Fibroblast of lung (primary cell): ENCODE data around the gene INPP4A. TPM values are rescaled to one million over a fixed set of nuclear protein-coding genes. Genes with fewer than 3 reads are reported as not detected.

Source experiments
- DNase-seq, 2 donors: peaks; one replicate each; pipeline versions ENCODE4 v3.0.0 to v3.0.0-alpha.2; 2010; ENCODE audit warnings: low read depth in 2 of 2
- H2AFZ ChIP-seq: 2 replicates; pipeline ENCODE4 v1.5.1; 2012; ENCODE audit warnings: low read length, control low read depth, inconsistent platforms
- H3K27ac ChIP-seq: 2 replicates; pipeline ENCODE4 v1.5.1; 2011; ENCODE audit warnings: low read length, control low read depth; ENCODE audit not compliant: insufficient read depth
- H3K27me3 ChIP-seq: 2 replicates; pipeline ENCODE4 v1.5.1; 2011; ENCODE audit warnings: mild to moderate bottlenecking, low read length; ENCODE audit not compliant: control insufficient read depth, insufficient read depth
- H3K36me3 ChIP-seq: 2 replicates; pipeline ENCODE4 v1.5.1; 2011; ENCODE audit warnings: low read length; ENCODE audit not compliant: control insufficient read depth, insufficient read depth
- H3K4me1 ChIP-seq: 2 replicates; pipeline ENCODE4 v1.5.1; 2011; ENCODE audit warnings: low read length; ENCODE audit not compliant: control insufficient read depth, insufficient read depth; ENCODE audit errors: extremely low read depth
- H3K4me2 ChIP-seq: 2 replicates; pipeline ENCODE4 v1.5.1; 2011; ENCODE audit warnings: low read length, control low read depth; ENCODE audit not compliant: insufficient read depth; ENCODE audit errors: extremely low read depth
- H3K4me3 ChIP-seq, 4 experiments: fragments of 200-600 bp in 1 of 4; sonication (generic) in 1 of 4; replicated peaks in 1 of 4; 2 replicates each; pipeline ENCODE4 v1.5.1; 2011 to 2016; ENCODE audit warnings: low read length in 4 of 4, low read depth in 3 of 4, mild to moderate bottlenecking in 3 of 4, control low read depth in 2 of 4, inconsistent platforms in 1 of 4, mixed read lengths in 1 of 4; ENCODE audit not compliant: insufficient read depth in 1 of 4; ENCODE audit errors: control extremely low read depth in 1 of 4
- H3K79me2 ChIP-seq: 2 replicates; pipeline ENCODE4 v1.5.1; 2012; ENCODE audit warnings: mild to moderate bottlenecking, low read length, inconsistent platforms; ENCODE audit not compliant: control insufficient read depth, insufficient read depth
- H3K9ac ChIP-seq: 2 replicates; pipeline ENCODE4 v1.5.1; 2011; ENCODE audit warnings: mild to moderate bottlenecking, low read length, control low read depth; ENCODE audit not compliant: insufficient read depth
- H3K9me3 ChIP-seq: 2 replicates; pipeline ENCODE4 v1.5.1; 2012; ENCODE audit warnings: low read depth, low read length; ENCODE audit not compliant: control insufficient read depth, insufficient read depth
- H4K20me1 ChIP-seq: 2 replicates; pipeline ENCODE4 v1.5.1; 2011; ENCODE audit warnings: low read length; ENCODE audit not compliant: control insufficient read depth, insufficient read depth; ENCODE audit errors: extremely low read depth
- EZH2 ChIP-seq: IDR thresholded peaks from 2 replicates; pipeline ENCODE4 v1.5.1; 2012; ENCODE audit warnings: low read length, control low read depth, mild to moderate bottlenecking; ENCODE audit errors: missing control alignments
- polyA plus RNA-seq, 2 donors: library from polyadenylated mRNA; depleted of rRNA in 1 of 2; stranded (reverse) in 1 of 2; unstranded in 1 of 2; fragments of >200 nt; gene quantifications; 2 replicates each; pipeline ENCODE4 v1.2.1, GENCODE V29; 2011 to 2012; ENCODE audit warnings: missing spikeins in 1 of 2
- total RNA-seq: library from RNA; depleted of rRNA; stranded (reverse); fragments of >200 nt; gene quantifications from 2 replicates; pipeline ENCODE4 v1.2.1, GENCODE V29; 2014
- TF ChIP-seq, protein P1 (sequence below), 2 donors: IDR thresholded peaks in 1 of 2; conservative IDR thresholded peaks in 1 of 2; 1 replicate in 1 of 2; 2 replicates in 1 of 2; pipeline ENCODE4 v1.5.1; 2011 to 2012; ENCODE audit warnings: low read length in 2 of 2, control low read depth in 1 of 2, inconsistent platforms in 1 of 2, low read depth in 1 of 2, mild to moderate bottlenecking in 1 of 2

The INPP4A gene
- total and polyA plus RNA-seq, 2 donors (not counting 1 experiment from before 2014, with no cell fraction given), result 10.2 to 26.1 TPM

DNA sequence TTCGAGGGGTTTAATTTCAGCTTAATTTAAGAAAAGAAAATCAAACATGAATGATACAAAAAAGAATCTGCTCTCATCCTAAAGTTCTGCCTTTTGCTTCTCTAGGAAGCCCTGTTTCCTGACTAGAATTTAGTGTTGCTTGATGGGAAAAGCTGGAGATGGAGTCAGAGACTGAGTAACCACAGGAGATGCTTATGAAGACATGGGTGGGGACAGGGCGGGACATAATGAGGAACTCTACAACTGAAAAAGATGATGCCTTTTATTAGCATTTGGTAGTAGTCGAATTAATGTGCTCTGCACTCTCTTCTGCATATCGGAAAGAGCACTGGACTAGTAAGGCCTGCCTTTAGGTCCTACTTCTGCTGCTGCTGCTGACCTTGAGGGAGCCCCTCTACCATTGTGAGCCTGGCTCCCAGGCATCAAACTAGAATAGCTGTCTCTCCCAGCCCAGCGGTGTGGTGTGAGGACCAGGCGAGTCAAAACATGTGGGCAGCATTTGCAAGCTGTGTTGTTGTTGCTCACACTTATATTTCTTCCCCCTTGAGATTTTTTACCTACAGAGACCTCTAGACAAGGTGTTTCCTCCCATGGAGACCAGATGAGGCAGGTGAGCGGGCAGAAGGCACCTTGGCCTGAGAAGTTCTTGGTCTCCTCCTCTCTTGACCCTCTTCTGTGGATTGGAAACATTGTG, 61.5 kb downstream of the INPP4A start:
- no peak overlapping the region for H3K4me2 ChIP-seq

DNA sequence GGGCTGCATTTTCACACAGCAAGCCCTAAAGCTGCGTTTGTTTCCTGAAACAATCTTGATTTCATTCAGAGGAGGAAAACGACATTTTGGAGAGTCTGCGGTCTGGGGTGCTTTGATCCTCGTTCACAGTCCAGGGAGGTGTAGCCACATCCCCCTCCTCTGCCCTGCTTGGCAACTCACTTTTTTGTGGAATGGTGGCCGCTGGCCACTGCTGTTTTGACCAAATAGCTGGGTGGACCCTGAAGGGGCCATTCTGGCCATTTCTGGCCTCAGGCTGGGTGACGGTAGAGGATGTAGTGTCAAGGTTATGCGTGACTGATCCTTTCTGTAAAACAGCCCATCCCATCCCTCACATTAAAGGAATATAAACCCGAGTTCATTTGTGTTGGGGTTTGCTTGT, 62.2 kb downstream of the INPP4A start:
- Histone ChIP-seq H3K9ac (no peak overlapping the region), H3K4me3 (no peak overlapping the region), H3K27me3 (no peaks in the 10 kb centered on the region), H3K4me1 (no peaks in the 10 kb centered on the region), H4K20me1 (no peaks in the 10 kb centered on the region), H3K9me3 (no peaks in the 10 kb centered on the region), H3K79me2 (no peaks in the 10 kb centered on the region), H3K36me3 (no peaks in the 10 kb centered on the region), H3K27ac (no peak overlapping the region), H2AFZ (no peak overlapping the region), H3K4me2 (no peak overlapping the region)
- DNase-seq, result no peak
- no peak for TF ChIP-seq EZH2
- TF ChIP-seq, protein P1, sequence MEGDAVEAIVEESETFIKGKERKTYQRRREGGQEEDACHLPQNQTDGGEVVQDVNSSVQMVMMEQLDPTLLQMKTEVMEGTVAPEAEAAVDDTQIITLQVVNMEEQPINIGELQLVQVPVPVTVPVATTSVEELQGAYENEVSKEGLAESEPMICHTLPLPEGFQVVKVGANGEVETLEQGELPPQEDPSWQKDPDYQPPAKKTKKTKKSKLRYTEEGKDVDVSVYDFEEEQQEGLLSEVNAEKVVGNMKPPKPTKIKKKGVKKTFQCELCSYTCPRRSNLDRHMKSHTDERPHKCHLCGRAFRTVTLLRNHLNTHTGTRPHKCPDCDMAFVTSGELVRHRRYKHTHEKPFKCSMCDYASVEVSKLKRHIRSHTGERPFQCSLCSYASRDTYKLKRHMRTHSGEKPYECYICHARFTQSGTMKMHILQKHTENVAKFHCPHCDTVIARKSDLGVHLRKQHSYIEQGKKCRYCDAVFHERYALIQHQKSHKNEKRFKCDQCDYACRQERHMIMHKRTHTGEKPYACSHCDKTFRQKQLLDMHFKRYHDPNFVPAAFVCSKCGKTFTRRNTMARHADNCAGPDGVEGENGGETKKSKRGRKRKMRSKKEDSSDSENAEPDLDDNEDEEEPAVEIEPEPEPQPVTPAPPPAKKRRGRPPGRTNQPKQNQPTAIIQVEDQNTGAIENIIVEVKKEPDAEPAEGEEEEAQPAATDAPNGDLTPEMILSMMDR (conservative IDR thresholded peaks at IDR 0.05 in 1 of 2, IDR thresholded peaks at IDR 0.05 in 1 of 2; ENCODE audit: low read depth in 1 of 2, low read length in 2 of 2), result no peak

More for the DNA sequence above, 61.5 kb downstream of the INPP4A start:
- Histone ChIP-seq H3K27me3 (no peaks in the 10 kb centered on the region), H3K27ac (no peak overlapping the region), H3K9me3 (no peaks in the 10 kb centered on the region), H3K4me3 (no peak overlapping the region), H4K20me1 (no peaks in the 10 kb centered on the region), H3K79me2 (no peaks in the 10 kb centered on the region), H3K36me3 (no peaks in the 10 kb centered on the region), H3K4me1 (no peaks in the 10 kb centered on the region), H2AFZ (no peak overlapping the region), H3K9ac (no peak overlapping the region)
- no peak for DNase-seq
- TF ChIP-seq, protein P1 (conservative IDR thresholded peaks at IDR 0.05 in 1 of 2, IDR thresholded peaks at IDR 0.05 in 1 of 2; ENCODE audit: low read depth in 1 of 2, low read length in 2 of 2), result no peak
- no peak for TF ChIP-seq EZH2

DNA sequence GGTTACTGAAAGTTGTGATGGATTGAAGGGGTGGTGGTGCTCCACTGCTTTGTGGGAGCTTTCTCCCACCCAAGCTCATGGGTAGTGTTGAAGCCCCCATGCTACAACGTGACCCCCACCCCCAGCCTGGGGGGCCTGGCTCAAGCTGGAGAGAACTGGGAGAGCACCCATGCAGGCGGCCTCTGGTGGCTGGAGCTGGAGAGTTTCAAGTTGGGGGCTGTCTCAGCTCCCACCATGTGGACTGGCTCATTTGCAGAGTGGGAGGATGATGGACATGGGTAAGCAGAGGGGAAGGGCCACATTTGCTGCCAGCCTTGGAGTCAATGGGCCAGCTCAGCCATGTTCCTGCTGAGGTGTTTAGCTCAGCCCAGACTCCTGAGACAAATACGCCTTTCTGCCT, 62.8 kb downstream of the INPP4A start:
- H3K36me3 ChIP-seq, result no peaks in the 10 kb centered on the region
- H2AFZ ChIP-seq, result no peak overlapping the region
- H3K79me2 ChIP-seq, result no peaks in the 10 kb centered on the region
- no peaks in the 10 kb centered on the region for H4K20me1 ChIP-seq
- no peak overlapping the region for H3K4me2 ChIP-seq
- no peak overlapping the region for H3K9ac ChIP-seq
- no peak for TF ChIP-seq EZH2
- TF ChIP-seq, protein P1 (conservative IDR thresholded peaks at IDR 0.05 in 1 of 2, IDR thresholded peaks at IDR 0.05 in 1 of 2; ENCODE audit: low read depth in 1 of 2, low read length in 2 of 2), result no peak
- H3K9me3 ChIP-seq, result no peaks in the 10 kb centered on the region
- no peak overlapping the region for H3K4me3 ChIP-seq
- H3K27me3 ChIP-seq, result no peaks in the 10 kb centered on the region
- no peak overlapping the region for H3K27ac ChIP-seq
- DNase-seq, result no peak
- H3K4me1 ChIP-seq, result no peaks in the 10 kb centered on the region
